Neural cell (in vitro differentiated cells): ENCODE results near the gene ZFPM1. TPM values are rescaled to one million over a fixed set of nuclear protein-coding genes. Genes with fewer than 3 reads are reported as not detected.

ENCODE experiments used
- H2AFZ ChIP-seq: fragments of 200-600, 300-800 bp; sonication (generic), shearing (Covaris generic); 2 replicates; pipeline ENCODE4 v1.6.0; 2014; ENCODE audit warnings: low read depth, mild to moderate bottlenecking, antibody characterized with exemption, low read length, moderate library complexity
- H3F3A ChIP-seq: fragments of 200-600 bp; shearing (Covaris generic); 2 replicates; pipeline ENCODE4 v1.6.1; 2016; ENCODE audit warnings: mild to moderate bottlenecking, moderate library complexity, mixed read lengths, antibody characterized with exemption, low read length; ENCODE audit not compliant: insufficient read depth, poor library complexity, severe bottlenecking
- H3K27ac ChIP-seq: fragments of 200-600, 300-800 bp; sonication (generic), shearing (Covaris generic); 2 replicates; pipeline ENCODE4 v1.5.1; 2014; ENCODE audit warnings: mild to moderate bottlenecking, low read length, moderate library complexity
- H3K27me3 ChIP-seq: fragments of 300-800, 200-600 bp; sonication (generic), shearing (Covaris generic); 2 replicates; pipeline ENCODE4 v1.6.0; 2014; ENCODE audit warnings: mild to moderate bottlenecking, low read depth, low read length, moderate library complexity; ENCODE audit not compliant: insufficient read depth
- H3K36me3 ChIP-seq: fragments of 300-800, 200-600 bp; sonication (generic), shearing (Covaris generic); 2 replicates; pipeline ENCODE4 v1.5.1; 2014; ENCODE audit warnings: mild to moderate bottlenecking, antibody characterized with exemption, low read length, moderate library complexity; ENCODE audit not compliant: insufficient read depth
- H3K4me2 ChIP-seq: fragments of 300-800, 200-600 bp; sonication (generic), shearing (Covaris generic); 2 replicates; pipeline ENCODE4 v1.6.0; 2014; ENCODE audit warnings: mild to moderate bottlenecking, low read length
- H3K4me3 ChIP-seq: fragments of 300-800, 200-600 bp; sonication (generic), shearing (Covaris generic); 2 replicates; pipeline ENCODE4 v1.5.1; 2014; ENCODE audit warnings: mild to moderate bottlenecking, low read length, moderate library complexity
- H3K79me2 ChIP-seq: fragments of 200-600 bp; shearing (Covaris generic); replicated peaks from 2 replicates; pipeline ENCODE4 v1.6.0; 2014; ENCODE audit warnings: mild to moderate bottlenecking, low read length, moderate library complexity; ENCODE audit not compliant: insufficient read depth
- H3K9ac ChIP-seq: fragments of 300-800, 200-600 bp; sonication (generic), shearing (Covaris generic); 2 replicates; pipeline ENCODE4 v1.6.1; 2016; ENCODE audit warnings: mild to moderate bottlenecking, low read length, mixed read lengths
- H3K9me2 ChIP-seq: fragments of 200-600 bp; shearing (Covaris generic); 2 replicates; pipeline ENCODE4 v1.6.1; 2016; ENCODE audit warnings: mild to moderate bottlenecking, low read length, mixed read lengths; ENCODE audit not compliant: insufficient read depth
- H3K9me3 ChIP-seq: fragments of 200-600, 300-800 bp; sonication (generic), shearing (Covaris generic); 2 replicates; pipeline ENCODE4 v1.6.1; 2016; ENCODE audit warnings: mild to moderate bottlenecking, mixed run types, low read length, moderate library complexity, mixed read lengths
- H4K20me1 ChIP-seq: fragments of 200-600 bp; shearing (Covaris generic); 2 replicates; pipeline ENCODE4 v1.6.1; 2016; ENCODE audit warnings: mild to moderate bottlenecking, mixed run types; ENCODE audit not compliant: insufficient read depth
- EP300 ChIP-seq: fragments of 450-650 bp; conservative IDR thresholded peaks from 2 replicates; pipeline ENCODE4 v1.6.1; 2014; ENCODE audit warnings: antibody characterized with exemption, mild to moderate bottlenecking, moderate library complexity; ENCODE audit not compliant: poor library complexity, severe bottlenecking
- EZH2 ChIP-seq: fragments of 200-600, 300-800 bp; shearing (Covaris generic), sonication (generic); IDR thresholded peaks from 2 replicates; pipeline ENCODE4 v1.6.1; 2014; ENCODE audit warnings: antibody characterized with exemption, low read length, borderline replicate concordance, mild to moderate bottlenecking; ENCODE audit not compliant: insufficient read depth, poor library complexity, severe bottlenecking
- MXI1 ChIP-seq: fragments of 450-650 bp; conservative IDR thresholded peaks from 2 replicates; pipeline ENCODE4 v1.6.1; 2014; ENCODE audit warnings: antibody characterized with exemption, mild to moderate bottlenecking; ENCODE audit not compliant: poor library complexity, severe bottlenecking
- POLR2AphosphoS5 ChIP-seq: IDR thresholded peaks from 2 replicates; pipeline ENCODE4 v1.6.1; 2012
- SMC3 ChIP-seq: fragments of 450-650 bp; conservative IDR thresholded peaks from 2 replicates; pipeline ENCODE4 v1.6.1; 2014; ENCODE audit warnings: antibody characterized with exemption, mild to moderate bottlenecking, moderate library complexity; ENCODE audit not compliant: poor library complexity
- polyA plus RNA-seq: library from polyadenylated mRNA; depleted of rRNA; stranded (reverse); fragments of >200 nt; gene quantifications from 2 replicates; pipeline ENCODE4 v1.2.3, GENCODE V29; 2014
- TF ChIP-seq, protein P1 (sequence below): IDR thresholded peaks from 2 replicates; pipeline ENCODE4 v1.6.1; 2012; ENCODE audit warnings: borderline replicate concordance
- TF ChIP-seq, protein P2 (sequence below): fragments of 450-650 bp; IDR thresholded peaks from 2 replicates; pipeline ENCODE4 v1.5.1; 2014; ENCODE audit warnings: antibody characterized with exemption, mild to moderate bottlenecking, moderate library complexity; ENCODE audit not compliant: poor library complexity, severe bottlenecking

The ZFPM1 gene
- polyA plus RNA-seq, 1 donor from 2014 or later: 0.41 TPM

DNA sequence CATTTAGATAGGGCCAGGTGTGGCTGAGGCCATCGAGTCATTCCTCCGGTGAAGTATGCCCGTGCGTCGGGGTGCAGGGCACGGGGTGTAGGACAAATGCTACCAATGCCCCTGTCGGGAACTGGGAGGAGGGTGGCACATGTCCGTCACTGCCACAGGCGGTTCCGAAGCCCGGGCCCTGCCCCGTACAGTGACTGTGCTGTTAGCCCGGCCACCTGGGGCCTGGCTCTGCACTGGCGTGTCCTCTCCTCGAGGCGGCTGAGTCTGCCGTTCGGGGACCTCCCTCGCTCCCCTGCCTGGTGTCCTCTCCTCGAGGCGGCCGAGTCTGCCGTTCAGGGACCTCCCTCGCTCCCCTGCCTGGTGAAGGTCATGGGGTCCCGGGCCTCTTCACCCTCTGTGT lies 7.0 kb upstream of the ZFPM1 start:
- TF ChIP-seq EP300 (no peak), POLR2AphosphoS5 (no peak), SMC3 (no peak)
- TF ChIP-seq, protein P1, sequence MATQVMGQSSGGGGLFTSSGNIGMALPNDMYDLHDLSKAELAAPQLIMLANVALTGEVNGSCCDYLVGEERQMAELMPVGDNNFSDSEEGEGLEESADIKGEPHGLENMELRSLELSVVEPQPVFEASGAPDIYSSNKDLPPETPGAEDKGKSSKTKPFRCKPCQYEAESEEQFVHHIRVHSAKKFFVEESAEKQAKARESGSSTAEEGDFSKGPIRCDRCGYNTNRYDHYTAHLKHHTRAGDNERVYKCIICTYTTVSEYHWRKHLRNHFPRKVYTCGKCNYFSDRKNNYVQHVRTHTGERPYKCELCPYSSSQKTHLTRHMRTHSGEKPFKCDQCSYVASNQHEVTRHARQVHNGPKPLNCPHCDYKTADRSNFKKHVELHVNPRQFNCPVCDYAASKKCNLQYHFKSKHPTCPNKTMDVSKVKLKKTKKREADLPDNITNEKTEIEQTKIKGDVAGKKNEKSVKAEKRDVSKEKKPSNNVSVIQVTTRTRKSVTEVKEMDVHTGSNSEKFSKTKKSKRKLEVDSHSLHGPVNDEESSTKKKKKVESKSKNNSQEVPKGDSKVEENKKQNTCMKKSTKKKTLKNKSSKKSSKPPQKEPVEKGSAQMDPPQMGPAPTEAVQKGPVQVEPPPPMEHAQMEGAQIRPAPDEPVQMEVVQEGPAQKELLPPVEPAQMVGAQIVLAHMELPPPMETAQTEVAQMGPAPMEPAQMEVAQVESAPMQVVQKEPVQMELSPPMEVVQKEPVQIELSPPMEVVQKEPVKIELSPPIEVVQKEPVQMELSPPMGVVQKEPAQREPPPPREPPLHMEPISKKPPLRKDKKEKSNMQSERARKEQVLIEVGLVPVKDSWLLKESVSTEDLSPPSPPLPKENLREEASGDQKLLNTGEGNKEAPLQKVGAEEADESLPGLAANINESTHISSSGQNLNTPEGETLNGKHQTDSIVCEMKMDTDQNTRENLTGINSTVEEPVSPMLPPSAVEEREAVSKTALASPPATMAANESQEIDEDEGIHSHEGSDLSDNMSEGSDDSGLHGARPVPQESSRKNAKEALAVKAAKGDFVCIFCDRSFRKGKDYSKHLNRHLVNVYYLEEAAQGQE: no peak
- no peaks in the 10 kb centered on the region for H3K27me3 ChIP-seq
- no peak overlapping the region for H3K27ac ChIP-seq

DNA sequence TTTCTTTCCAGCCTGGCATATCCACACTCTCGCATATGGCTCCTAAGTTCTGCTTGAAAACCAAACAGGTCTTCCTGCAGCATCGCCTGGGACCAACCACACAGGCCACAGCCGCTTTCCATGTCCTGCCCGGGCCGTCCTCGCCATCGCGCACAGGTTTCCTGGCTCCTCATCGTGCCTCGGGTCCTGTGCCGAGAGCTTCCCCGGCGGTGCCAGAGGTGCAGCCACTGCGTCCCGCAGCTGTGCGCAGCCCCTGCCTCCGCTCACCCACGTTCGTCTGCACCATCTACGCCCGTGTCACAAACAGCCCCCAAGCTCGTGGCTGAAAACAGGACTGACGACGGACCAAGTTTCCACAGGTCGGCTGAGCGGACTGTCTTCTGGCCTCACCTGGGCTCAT lies 6.3 kb upstream of the ZFPM1 start:
- Histone ChIP-seq H2AFZ (no peak overlapping the region), H3K9me2 (no peaks in the 10 kb centered on the region), H3K79me2 (no peaks in the 10 kb centered on the region), H3K9me3 (no peaks in the 10 kb centered on the region), H3K36me3 (no peaks in the 10 kb centered on the region), H3K27me3 (no peaks in the 10 kb centered on the region), H4K20me1 (no peaks in the 10 kb centered on the region), H3K4me3 (no peak overlapping the region), H3K4me2 (no peak overlapping the region), H3K9ac (no peak overlapping the region), H3F3A (no peaks in the 10 kb centered on the region), H3K27ac (no peak overlapping the region)
- TF ChIP-seq EZH2: no peak
- TF ChIP-seq, protein P1: no peak
- no peak for TF ChIP-seq POLR2AphosphoS5
- TF ChIP-seq MXI1: no peak
- TF ChIP-seq, protein P2, sequence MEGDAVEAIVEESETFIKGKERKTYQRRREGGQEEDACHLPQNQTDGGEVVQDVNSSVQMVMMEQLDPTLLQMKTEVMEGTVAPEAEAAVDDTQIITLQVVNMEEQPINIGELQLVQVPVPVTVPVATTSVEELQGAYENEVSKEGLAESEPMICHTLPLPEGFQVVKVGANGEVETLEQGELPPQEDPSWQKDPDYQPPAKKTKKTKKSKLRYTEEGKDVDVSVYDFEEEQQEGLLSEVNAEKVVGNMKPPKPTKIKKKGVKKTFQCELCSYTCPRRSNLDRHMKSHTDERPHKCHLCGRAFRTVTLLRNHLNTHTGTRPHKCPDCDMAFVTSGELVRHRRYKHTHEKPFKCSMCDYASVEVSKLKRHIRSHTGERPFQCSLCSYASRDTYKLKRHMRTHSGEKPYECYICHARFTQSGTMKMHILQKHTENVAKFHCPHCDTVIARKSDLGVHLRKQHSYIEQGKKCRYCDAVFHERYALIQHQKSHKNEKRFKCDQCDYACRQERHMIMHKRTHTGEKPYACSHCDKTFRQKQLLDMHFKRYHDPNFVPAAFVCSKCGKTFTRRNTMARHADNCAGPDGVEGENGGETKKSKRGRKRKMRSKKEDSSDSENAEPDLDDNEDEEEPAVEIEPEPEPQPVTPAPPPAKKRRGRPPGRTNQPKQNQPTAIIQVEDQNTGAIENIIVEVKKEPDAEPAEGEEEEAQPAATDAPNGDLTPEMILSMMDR: no peak

More for the DNA sequence above, 7.0 kb upstream of the ZFPM1 start:
- Histone ChIP-seq H2AFZ (no peak overlapping the region), H3K9ac (no peak overlapping the region), H3K4me3 (no peak overlapping the region), H3K9me3 (no peaks in the 10 kb centered on the region), H4K20me1 (no peaks in the 10 kb centered on the region), H3K36me3 (no peaks in the 10 kb centered on the region), H3K79me2 (no peaks in the 10 kb centered on the region), H3K4me2 (no peak overlapping the region), H3F3A (no peaks in the 10 kb centered on the region), H3K9me2 (no peaks in the 10 kb centered on the region)
